ENCODE measurements around the gene ATP8A1.

Gene ATP8A1

GRCh38 chr4:42588909-42589308 is 68.0 kb downstream of the ATP8A1 start:
- no peak for TF ChIP-seq CTCF (conservative IDR thresholded peaks at IDR 0.05; ENCODE audit: control insufficient read depth, insufficient read depth, low read depth, low read length)
- H3K4me3 ChIP-seq (ENCODE audit: control insufficient read depth, low read depth, low read length): no peak overlapping the region
- no peak for DNase-seq (ENCODE audit: low read depth)

GRCh38 chr4:42586775-42587174 is 70.1 kb downstream of the ATP8A1 start:
- no peak overlapping the region for H3K4me3 ChIP-seq (ENCODE audit: control insufficient read depth, low read depth, low read length)
- no peak for DNase-seq (ENCODE audit: low read depth)
- no peak for TF ChIP-seq CTCF (conservative IDR thresholded peaks at IDR 0.05; ENCODE audit: control insufficient read depth, insufficient read depth, low read depth, low read length)

DNA sequence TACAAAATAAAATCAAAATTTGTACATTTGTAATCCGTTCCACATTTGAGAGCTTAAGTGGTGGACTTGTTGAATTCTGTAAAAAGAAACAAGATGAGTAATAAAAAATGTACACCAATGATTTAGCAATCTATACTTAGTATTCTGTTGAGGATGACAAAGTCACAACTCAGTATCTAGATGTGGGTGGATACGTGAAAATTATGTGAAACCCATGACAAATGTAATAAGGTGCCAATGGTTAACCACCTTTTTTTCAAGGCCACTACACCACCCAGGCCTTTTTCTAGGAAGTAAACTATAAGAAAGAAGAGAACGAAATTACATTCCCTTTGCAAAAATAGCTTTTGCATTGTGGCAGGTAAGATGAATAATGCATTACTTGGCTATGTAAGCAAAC is 77.0 kb downstream of the ATP8A1 start:
- DNase-seq (ENCODE audit: low read depth): no peak
- no peak for TF ChIP-seq CTCF (conservative IDR thresholded peaks at IDR 0.05; ENCODE audit: control insufficient read depth, insufficient read depth, low read depth, low read length)

DNA sequence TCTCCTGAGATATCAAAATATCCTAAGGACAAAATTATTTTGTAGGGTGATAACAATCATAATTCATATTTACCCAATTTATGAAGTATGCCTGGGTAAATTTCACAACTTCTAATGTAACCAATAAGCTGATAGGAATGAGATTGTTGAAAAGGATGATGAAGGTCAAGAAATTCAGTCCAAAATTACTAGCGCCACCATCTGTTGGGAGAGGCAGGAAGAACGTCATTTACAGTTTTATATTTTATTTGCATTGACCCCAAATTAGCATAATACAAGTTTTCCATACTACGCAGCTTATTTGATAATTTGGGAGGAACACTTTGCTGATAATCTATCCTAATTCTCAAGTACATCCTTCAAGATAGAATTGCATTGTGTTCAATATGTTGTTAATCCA is 78.7 kb downstream of the ATP8A1 start:
- H3K4me3 ChIP-seq (ENCODE audit: control insufficient read depth, low read depth, low read length): no peak overlapping the region
- DNase-seq (ENCODE audit: low read depth): no peak
- peak; percentile 0 for TF ChIP-seq CTCF (conservative IDR thresholded peaks at IDR 0.05; ENCODE audit: control insufficient read depth, insufficient read depth, low read depth, low read length)

More for the DNA sequence above, 77.0 kb downstream of the ATP8A1 start:
- no peak overlapping the region for H3K4me3 ChIP-seq (ENCODE audit: control insufficient read depth, low read depth, low read length)

- H3K4me3 ChIP-seq (ENCODE audit: control insufficient read depth, low read depth, low read length): no peak overlapping the region
- DNase-seq (ENCODE audit: low read depth): no peak
- TF ChIP-seq CTCF (conservative IDR thresholded peaks at IDR 0.05; ENCODE audit: control insufficient read depth, insufficient read depth, low read depth, low read length): no peak
Measured at GRCh38 chr4:42574870-42575430, 82.0 kb downstream of the ATP8A1 start.

DNA sequence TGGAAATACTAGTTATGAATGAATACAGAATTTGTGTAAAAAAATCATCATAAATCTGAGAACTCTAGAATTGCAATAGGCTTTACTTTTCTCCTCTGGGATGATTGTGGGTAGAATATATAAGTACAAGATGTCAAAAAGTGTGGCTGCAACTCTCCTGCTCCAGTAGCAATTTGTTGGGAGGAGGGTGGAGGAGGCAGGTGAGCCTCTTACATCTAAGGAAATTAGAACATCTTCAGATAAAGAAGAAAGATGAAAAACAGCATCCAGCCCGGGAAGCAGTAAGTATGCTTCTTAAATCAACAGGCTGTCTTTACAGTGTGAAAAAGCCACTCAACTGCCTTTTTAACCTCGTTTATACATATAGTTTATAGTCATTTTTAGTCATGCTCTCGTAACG is 83.7 kb downstream of the ATP8A1 start:
- no peak for DNase-seq (ENCODE audit: low read depth)
- TF ChIP-seq CTCF (conservative IDR thresholded peaks at IDR 0.05; ENCODE audit: control insufficient read depth, insufficient read depth, low read depth, low read length): no peak

GRCh38 chr4:42570221-42570620 is 86.7 kb downstream of the ATP8A1 start:
- no peak for TF ChIP-seq CTCF (conservative IDR thresholded peaks at IDR 0.05; ENCODE audit: control insufficient read depth, insufficient read depth, low read depth, low read length)

More for the DNA sequence above, 83.7 kb downstream of the ATP8A1 start:
- H3K4me3 ChIP-seq (ENCODE audit: control insufficient read depth, low read depth, low read length): no peak overlapping the region

More at GRCh38 chr4:42570221-42570620, 86.7 kb downstream of the ATP8A1 start:
- no peak for DNase-seq (ENCODE audit: low read depth)
- no peak overlapping the region for H3K4me3 ChIP-seq (ENCODE audit: control insufficient read depth, low read depth, low read length)
